Measurements from ENCODE around the gene PGS1.
"Not testable (repeated sequence)": the region's sequence is repeated elsewhere in the genome, so short reads cannot be mapped to it uniquely, and the experiment has no call there.

Gene PGS1, protein sequence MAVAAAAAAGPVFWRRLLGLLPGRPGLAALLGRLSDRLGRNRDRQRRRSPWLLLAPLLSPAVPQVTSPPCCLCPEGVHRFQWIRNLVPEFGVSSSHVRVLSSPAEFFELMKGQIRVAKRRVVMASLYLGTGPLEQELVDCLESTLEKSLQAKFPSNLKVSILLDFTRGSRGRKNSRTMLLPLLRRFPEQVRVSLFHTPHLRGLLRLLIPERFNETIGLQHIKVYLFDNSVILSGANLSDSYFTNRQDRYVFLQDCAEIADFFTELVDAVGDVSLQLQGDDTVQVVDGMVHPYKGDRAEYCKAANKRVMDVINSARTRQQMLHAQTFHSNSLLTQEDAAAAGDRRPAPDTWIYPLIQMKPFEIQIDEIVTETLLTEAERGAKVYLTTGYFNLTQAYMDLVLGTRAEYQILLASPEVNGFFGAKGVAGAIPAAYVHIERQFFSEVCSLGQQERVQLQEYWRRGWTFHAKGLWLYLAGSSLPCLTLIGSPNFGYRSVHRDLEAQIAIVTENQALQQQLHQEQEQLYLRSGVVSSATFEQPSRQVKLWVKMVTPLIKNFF

DNA sequence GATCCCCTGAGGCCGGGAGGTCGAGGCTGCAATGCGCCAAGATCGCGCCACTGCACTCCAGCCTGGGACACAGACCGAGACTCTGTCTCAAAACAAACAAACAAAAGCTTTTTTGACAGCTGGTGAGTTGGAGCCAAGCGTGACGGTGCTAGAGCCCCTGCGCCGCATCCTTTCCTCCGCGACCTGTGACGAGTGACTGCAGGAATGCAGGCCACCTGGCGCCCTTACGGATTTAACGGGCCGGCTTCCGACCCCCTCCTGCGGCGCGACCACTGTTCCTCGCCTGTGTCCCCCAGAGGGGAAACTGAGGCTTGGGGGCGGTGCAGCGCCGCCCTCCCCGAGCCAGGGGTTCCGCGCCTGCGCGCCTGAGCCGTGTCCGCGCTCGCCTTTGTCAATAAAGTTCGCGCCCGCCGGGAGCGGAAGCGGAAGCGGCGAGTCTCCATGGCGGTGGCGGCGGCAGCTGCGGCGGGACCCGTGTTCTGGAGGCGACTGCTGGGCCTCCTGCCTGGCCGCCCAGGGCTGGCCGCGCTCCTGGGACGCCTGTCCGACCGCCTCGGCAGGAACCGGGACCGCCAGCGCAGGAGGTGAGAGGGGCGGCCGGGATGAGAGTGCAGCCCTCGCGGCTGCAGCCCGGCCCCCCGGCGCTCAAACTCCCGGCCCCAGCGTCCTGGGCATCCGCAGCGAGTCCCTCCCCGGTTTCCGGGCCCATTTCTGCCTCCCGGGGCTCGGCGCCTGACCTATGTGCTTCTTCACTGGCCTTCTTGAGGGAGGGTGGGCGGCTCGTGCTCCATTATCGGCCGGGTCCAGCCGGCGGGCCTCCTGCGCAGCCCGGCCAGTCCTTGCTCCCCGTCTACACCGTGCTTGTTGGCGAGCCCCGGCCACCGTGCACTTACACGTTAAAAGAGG lies at the start of gene PGS1:
Gene PGS1, plus strand, starts transcription at position 425 of the 906 bp plus-strand sequence. Its CDS starts 17 bp downstream, at position 442.
- peak; percentile 89 to 91 for DNase-seq

DNA sequence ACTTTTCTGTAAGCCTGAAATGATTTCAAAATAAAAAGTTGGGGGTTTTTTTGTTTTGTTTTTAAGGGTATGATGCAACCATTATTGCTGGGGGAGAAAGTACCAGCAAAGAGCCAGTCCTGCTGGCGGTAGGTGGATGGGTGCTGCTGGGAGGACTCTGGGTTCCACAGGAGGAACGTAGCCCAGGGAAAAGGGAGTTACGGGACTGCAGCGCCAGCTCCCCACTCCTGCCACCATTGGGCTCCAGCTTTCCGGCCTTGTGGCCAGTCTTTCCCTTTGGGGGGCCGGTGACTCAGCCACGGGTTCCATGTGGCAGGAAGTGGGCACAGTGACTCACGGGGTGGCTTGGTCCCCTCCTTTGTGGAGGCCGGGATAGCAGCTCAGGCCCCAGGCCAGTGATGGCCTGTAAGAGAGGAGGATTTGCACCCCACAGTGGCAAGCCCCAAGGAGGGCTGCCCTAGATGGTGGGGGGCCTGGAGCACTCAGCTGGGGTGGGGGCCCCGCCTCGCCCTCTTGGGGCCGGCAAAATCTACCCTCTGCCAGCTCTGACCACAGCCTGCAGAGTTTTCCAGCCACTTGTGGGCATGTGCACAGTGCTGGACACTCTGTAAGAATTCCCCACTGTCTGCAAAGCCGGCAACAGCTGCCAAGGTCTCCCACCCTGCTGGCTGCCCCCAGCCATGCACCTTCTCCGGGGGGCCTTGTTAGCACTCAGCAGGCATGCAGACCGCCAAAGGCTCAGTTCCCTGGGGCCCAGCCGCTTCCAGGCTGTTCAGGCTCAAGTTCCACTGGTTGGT lies 49.0 kb upstream of the PGS1 start:
- peak; percentile 51 to 62 for DNase-seq

DNA sequence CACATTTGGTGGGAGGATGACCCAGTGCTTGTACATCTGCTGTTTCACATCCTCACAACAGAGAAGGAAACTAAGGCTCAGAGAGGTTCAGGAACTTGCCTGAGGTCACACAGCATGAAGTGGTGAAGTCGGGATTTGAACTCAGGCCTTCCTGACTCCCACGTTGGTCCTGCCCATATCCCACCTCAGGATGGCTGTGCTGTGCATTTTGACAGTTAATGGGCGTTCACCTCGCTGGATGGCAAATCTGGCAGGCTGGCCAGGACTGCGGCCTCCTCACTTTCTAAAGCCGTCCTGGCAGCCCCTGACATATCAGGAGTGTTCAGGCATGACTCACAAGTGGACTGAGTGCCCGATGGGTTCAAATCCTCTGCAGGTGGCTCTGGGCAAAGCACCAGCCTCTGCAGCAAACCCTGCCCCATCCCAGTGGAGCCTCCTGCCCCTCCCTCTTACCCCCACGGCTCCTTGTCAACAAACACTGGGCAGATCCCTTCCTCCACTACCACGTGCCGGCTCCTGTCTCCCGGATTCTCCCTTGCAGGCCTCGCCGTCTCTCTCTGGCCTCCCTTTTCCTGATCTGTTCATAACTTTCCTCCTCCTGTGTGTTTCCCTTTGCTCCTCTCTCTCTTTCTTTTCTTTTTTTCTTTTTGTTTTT lies 47.8 kb upstream of the PGS1 start:
- no peak for DNase-seq

DNA sequence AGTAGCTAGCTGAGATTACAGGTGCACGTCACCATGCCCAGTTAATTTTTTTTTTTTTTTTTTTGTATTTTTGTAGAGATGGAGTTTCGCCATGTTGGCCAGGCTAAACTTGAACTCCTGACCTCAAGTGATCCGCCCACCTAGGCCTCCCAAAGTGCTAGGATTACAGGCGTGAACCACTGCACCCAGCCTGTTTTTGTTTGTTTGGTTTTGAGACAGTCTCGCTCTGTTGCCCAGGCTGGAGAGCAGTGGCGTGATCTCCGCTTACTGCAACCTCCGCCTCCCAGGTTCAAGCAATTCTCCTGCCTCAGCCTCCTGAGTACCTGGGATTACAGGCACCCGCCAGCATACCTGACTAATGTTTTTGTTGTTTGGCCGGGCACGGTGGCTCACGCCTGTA lies 47.1 kb upstream of the PGS1 start:
- DNase-seq, result not testable (repeated sequence)

DNA sequence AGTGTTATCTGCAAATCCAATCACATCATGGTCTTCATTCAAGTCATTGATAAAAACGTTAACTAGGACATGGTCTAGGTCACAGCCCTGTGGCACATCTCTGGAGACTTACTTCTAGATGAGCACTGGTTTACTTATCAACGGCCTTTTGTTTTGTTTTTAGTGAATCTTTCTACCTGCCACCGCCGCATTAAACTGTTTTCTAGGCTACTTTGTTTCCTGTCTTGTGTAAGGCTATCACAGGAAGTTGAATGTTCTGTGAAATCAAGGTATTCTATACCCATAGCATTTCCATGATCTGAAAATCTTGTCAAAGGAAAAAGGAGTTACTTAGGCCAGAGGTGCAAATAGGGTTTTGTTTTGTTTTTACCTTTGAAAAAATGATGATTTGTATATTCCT lies 45.5 kb upstream of the PGS1 start:
- no peak for DNase-seq

DNA sequence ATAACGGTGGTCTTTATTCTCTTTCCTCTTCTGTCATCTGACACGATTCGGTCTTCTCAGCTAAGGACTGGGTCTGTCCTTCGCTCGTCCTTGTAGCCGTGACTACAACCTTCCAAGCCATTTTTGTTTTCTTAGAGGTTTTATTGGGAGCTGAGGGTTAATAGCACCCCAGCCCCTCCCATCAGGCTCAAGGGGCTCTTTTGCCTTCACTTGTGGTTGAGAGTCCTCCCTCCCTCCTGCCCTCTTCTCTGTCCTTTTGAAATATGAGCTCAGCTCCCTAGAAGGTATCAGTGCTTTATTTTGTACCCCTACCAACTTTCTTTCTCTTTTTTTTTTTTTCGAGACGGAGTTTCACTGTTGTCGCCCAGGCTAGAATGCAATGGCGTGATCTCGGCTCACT lies 43.2 kb upstream of the PGS1 start:
- no peak for DNase-seq

DNA sequence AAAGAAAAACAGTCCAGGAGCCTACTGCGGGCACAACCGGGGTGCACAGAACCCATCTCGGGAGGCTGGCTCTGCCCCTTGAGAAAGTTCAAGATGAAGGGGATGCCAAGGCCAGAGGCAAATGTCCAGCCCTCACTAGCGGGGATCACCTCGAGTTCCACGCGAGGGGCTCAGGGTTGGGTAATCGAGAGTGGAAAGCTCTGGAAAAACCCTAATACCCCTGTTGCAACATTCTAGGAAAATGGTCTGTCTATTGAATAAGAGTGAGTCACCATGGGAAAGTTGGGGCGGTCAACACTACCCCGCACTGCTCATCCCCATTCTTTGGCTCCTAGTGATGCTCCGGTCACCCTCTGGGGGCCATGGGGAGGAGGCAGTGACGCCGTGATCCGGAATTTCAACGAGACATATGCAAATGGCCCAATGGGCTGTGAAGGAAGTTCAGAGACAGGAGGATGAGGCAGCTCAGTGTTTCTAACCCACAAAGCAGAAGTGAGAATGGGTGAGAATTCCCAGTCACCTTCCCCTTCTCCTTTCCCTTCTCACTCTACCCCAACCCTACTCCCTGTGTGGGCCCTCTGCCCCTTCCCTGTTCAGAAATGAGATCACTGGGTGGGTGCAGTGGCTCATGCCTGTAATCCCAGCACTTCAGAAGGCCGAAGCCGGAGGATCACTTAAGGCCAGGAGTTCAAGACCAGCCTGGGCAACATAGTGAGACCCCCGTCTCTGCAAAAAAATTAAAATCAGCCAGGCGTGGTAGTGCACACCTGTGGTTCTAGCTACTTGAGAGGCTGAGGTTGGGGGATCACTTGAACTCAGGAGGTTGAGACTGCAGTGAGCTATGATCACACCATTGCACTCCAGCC lies 41.0 kb upstream of the PGS1 start:
- no peak for DNase-seq

DNA sequence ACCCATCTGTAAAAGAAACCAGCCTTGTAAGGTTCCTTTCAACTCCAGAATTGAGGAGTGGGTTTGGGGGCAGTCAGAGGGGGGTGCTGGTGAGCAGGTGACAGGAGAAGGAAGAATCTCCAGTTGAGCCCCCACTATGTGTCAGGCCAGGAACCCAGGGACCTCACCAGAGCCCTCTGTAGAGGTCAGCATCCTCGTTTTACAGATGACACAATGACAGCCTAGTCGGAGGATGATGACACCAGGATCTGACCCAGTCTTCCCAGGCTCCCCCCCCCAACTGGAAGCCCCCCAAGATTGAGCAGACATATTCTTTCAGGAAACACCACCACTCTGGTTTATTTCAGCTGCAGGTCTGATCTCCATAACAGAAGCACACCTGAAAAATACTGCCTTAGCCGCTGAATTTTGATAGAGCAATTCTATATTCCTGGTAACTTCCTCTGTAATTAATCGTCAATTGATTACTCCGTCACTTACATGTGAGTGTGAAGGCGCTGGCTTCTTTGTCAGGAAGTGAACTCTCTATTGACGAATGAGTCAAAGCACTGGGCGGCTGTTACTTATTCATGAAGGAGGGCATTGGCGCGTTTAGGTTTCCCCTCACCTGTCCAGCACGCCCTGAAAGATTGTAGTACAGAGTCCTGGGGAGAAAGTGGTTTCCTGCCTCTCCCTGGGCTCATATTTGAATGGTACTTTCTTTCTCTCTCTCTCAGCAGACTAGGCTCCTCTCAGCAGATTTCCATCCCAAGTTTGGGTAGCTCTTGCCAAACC lies 39.8 kb upstream of the PGS1 start:
- DNase-seq, result no peak

DNA sequence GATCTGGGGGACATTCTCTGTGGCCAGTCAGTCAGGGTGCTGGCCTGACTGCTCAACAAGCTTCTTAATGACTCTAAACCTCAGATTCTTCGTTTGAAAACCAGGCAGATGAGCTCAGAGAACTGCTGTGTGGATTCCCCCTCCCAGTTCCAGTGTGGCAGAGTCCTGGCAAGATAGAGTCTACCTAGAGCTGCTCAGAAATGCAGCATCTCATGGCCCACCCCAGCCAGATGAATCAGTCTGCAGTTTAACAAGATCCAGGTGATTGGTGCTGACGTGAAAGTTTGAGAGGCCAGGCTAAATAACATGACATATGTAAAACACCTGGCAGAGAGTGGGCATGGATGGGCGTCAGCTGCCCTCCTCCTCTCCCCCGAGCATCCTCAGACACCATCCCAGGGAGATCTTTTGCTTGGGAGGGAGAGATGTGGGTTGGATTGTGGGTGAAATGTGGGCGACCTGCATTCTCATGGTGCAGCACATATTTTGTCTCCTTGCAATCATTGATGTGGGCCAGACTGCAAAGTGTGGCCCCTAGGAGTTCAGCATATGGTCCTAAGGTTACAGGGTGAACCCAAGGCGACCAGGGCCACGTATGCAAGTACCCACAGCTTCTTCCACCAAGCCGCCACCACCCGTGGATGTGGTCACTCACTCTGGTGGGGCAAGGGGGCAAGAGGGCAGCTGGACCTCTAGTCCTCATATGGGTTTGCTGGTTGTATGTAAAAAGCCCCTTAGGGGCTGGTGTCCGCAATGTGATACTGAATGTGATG lies 38.1 kb upstream of the PGS1 start:
- DNase-seq, result no peak

DNA sequence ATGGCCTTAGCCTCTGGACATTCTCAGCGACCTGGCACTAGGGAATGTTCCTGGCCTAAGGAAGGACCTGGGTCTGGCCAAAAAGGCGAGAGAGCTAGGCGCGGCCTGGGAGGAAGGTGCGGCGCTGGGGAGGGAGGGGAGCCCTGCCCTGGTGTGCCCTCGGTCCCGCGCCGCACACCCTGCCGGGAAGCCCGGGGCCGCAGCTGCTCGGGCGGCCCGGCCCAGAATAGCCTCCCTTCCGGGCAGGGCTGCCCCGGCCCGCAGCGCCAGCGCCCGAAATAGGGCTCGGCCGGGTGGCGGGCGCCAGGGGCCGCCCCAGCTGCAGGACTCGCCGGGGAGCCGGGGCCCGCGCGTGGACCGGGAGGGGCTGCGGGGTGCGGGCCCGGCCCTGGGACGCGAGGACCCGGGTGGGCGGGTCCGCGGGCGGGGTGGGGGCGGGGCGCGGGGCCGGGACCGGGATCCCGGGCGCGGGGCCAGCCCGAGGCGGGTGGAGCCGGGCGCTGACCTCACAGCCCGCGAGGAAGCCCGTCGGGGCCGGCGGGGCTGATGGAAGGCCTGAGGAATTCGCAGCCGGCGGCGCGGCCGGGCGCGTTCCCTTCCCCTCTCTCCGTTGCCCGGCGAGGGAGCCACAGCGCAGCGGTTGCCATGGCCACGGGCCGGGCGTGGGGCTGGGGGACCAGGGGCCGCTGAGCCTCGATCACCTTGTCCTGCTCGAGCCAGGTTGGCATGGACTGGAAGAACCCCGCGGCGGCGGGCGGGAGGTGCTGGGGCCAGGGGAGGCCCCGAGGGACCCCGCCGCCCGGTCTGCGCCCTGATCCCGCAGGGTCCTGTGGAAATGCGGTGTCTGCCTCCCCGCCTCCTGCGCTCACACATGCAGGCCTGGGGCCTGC lies 36.6 kb upstream of the PGS1 start:
- DNase-seq, result no peak

DNA sequence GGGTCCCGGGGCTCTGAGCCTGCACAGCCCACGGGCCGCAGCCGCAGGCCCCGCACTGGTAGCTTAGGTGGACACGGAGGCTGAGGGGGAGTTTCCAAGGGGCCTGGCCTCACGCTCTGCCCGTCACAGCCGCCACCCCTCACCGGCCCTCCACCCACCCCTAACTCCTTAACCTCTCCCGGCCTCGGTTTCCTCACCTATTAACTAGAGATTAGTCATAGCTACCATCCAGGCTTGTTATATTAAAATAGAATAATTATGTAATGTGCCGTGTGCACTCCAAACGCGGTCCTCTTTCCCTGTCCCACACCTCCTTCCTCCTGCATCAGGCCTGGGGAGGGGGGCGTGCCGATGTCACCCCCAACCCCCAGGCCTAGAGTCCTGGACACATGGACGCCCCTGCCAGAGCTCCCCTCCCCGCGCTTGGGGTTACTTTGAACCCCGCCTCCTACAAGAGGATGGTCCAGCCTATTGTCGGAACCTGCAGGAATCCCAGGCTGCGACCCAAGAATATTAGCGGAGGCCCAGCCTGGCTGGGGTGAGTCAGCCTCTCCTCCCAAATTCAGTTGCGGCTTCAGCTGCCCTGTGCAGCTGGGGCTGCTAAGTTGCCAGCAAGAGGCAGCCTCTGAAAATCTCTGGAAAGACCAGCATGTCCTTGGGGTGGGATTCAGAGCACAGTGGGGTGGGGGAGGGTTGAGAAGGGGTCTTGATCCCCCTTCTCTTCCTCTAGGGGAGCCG lies 35.8 kb upstream of the PGS1 start:
- no peak for DNase-seq

DNA sequence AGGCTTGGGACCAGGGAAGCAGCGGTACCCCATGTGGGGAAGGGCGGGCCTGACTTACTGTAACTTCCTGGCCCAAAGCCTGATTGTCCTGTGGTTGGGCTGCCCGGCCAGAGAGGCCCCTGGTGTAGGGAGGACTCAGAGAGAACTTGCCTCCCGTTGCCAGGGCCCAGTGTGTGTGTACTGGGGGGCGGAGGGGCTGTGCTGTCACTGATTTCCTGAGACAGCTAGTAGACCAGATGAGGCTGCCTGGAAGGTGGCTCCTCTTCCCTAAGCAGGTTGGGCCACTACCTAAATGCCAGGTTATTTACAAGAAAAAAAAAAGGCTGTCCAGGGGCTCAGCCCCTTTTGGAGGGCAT lies 35.3 kb upstream of the PGS1 start:
- peak; percentile 49 to 51 for DNase-seq

DNA sequence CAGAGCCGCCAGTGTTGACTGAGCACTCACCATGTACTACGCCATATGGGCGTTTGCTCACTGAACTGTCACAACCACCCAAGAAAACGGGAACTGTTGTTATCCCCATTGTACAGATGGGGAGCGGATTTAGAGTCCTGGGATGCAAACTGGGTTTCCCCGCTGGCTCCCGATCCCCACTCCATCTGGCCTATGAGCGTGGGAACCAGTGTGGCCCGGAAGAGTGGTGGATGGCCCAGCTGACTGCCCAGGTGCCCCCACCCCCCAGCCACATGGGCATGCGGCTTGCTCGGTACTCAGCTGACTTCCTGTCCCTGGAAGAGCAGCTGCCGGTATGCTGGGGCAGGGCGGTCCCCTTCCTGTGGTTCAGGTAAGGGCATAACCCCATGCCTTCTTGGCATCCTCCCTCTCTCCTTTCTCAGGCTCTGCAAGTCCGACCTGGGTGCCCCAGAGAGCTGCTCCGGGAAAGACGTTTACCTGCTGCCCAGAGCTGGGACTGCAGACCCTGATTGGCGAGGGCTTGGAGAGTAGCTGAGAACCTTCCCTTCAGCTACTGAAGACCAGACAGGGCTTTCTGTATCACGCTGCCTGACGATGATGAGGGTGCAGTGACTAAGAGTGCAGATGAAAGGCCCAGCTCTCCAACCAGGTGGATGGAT lies 34.8 kb upstream of the PGS1 start:
- DNase-seq, result peak; percentile 76 to 80

DNA sequence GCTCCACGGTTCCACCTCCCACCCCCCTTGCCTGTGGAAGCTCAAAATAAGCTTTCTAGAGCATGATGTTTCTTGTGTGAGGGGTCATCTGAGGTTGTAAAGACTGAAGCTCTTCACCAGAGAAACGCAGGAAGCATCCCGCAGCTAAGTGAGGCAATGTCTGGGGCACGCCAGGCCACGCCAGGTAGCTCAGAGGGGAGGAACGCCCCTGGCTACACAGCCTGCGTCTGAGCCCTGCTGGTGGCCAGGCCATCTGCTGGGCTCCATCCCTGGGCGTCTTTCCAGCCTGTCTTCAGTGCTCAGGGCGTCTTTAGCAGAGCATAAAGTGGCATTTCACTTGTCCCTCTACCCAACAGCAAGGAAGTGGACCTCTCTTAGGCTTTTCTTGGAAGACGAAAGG lies 33.8 kb upstream of the PGS1 start:
- DNase-seq, result no peak

DNA sequence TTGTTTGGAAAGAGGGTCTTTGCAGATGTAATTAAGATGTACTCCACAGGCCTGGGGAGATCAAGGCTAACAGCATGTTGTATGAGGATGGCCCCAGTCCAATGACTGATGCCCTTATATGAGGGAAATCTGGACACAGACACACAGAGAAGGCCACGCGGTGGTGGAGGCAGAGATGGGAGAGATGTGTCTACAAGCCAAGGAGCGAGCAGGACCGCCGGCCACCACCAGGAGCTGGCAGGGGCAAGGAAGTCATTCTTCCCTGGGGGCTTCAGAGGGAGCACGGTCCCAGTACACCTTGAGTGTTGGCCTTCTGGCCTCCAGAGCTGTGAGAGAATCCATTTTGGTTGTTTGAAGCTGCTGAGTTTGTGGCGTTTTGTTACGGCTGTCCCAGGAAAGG lies 33.3 kb upstream of the PGS1 start:
- no peak for DNase-seq

DNA sequence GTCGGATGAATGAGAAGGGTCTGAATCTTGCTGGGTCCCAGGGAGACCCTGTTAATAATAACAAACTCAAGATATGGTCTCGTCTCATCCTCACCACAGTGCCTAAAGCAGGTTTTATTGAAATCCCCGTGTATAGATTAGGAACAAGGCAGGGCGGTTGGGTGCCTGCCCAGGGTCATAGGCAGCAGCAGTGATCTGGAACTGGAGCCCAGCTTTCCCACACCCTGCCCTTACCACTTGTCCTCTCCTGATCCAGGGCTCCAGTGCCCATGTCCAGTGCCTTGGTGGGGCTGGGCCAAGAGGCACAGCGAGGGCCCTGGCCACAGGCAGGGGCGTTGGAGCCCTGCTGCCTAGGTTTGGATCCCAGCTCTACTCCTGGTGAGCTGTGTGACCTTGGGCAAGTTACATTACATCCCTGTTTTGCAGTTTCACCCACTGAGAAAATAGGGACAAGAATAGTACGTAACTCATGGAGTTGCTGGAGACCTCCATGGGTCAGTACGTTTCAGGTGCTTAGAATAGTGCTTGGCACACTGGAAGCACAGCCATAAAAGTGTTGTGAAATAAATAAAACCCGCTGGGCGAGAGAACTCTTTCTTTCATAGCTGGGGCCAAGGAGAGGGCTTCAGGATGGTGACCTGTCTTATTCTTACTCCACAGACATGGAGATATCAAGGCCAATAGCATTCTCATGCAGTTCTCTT lies 32.5 kb upstream of the PGS1 start:
- DNase-seq, result no peak

Data from activated T-cell treated with anti-CD3 and anti-CD28 coated beads, Interleukin-2, amount 50 U/mL, for 48 hours (primary cell).